CD1c-positive myeloid dendritic cell (primary cell): ENCODE results near the gene GNB1L.
A peak's percentile ranks its signal among the peaks of the same experiment; 100 is the strongest.
"Not testable (repeated sequence)": the region's sequence is repeated elsewhere in the genome, so short reads cannot be mapped to it uniquely, and the experiment has no call there.

Experiments used
- DNase-seq: peaks from one replicate; pipeline ENCODE4 v3.0.0-alpha.2; 2016; ENCODE audit errors: extremely low spot score

Gene GNB1L

GRCh38 chr22:19843857-19844376 lies 10.8 kb downstream of the GNB1L start:
- no peak for DNase-seq

GRCh38 chr22:19843107-19843856 lies 11.4 kb downstream of the GNB1L start:
- no peak for DNase-seq

GRCh38 chr22:19842393-19843106 lies 12.1 kb downstream of the GNB1L start:
- DNase-seq = no peak

DNA sequence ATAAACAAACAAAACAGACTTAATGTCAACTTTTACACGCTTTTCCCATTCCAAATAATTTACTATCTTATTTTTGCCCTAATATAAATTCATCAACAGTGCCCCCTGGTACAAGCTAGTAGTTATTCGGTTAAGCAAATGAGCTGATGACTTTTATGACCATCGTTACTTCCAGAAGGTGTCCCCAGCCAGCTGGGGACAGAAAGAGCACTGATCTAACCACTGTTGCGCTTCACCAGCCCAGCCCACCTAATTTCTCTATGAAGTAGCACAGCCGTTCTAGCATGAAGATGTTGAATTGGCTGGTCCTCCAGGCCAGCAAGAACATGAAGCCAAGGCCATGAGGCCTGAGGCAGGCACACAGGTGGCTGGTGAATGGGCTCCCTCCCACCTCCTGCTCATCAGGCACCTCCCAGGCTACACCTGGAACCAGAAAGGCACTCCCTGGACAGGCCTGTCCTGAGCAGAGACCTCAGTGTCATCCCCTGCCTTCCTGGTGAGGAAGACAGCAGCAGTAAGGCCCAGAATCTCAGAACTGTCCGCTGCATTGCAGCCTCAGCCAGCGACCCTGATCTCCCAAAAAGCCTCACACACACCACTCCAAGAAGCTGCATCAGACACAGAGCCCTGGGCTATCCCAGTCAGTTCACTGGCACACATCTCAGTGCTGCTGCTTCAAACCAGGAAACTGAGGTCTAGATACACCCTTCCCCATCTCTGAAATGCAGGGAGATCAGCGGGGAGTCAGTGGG lies 12.9 kb downstream of the GNB1L start:
- DNase-seq = no peak

GRCh38 chr22:19840955-19841640 lies 13.6 kb downstream of the GNB1L start:
- DNase-seq = no peak

DNA sequence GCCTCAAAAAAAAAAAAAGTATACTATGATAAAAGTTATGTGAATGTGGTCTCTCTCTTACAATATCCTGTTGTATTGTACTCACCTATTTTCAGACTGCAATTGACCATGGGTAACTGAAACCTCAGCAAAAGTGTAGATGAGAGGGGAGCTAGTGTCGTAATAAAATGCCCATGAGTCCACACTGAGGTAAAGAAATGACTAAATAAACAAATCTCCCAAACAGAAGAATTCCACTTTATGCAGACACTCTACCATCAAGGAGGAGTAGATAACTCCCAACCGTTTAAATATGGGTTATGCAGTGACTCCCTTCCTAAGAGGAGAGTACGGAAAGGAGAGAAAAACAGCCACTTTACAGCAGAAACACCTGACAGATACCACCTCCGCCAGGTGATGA lies 14.6 kb downstream of the GNB1L start:
- no peak for DNase-seq

DNA sequence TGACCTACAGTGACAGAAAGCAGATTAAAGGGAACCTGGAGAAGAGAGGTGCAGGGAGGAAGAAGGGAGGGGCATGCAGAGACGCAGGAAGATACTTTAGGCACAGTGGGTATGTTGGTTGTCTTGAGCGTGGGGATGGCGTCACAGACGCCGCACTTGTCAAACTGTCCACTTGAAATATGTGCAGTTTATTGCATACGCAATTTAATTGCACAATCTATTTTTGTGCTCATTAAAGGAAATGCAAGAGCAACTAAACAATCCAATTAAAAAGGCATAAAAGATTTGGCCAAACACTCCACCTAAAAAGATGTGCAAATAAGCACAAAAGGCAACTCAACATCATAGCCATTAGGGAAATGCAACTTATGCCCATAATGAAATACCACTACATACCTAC lies 16.8 kb downstream of the GNB1L start:
- no peak for DNase-seq

GRCh38 chr22:19836512-19836911 lies 18.2 kb downstream of the GNB1L start:
- DNase-seq = no peak

- no peak for DNase-seq
Measured at GRCh38 chr22:19834599-19834998, 20.1 kb downstream of the GNB1L start.

DNA sequence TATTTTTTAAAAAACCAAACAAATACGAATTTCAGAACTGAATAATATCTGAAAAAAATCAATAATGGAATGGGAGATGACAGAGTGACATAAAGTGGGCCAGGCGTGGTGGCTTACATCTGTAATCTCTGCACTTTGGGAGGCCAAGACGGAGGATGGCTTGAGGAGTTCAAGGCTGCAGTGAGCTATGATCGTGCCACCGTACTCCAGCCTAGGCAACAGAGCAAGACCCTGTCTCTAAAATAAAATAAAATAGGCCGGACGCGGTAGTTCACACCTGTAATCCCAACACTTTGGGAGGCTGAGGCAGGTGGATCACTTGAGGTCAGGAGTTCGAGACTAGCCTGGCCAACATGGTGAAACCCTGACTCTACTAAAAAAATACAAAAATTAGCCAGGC lies 21.3 kb downstream of the GNB1L start:
- DNase-seq = not testable (repeated sequence)

- no peak for DNase-seq
Measured at GRCh38 chr22:19832476-19833108, 22.1 kb downstream of the GNB1L start.

DNA sequence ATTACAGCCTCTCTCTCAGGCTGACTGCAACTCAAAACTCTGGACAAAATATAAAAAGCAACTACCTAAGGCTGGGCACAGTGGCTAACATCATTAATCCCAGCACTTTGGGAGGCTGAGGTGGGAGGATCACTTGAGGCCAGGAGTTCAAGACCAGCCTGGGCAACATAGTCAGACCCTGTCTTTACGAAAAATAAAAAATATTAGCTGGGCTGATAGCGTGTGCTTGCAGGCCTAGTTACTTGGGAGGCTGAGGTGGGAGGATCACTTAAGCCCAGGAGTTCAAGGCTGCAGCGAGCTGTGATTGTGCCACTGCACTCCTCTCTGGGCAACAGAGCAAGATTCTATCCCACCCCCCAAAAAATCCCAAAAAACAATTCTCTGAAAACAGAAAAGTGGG lies 22.7 kb downstream of the GNB1L start:
- not testable (repeated sequence) for DNase-seq

DNA sequence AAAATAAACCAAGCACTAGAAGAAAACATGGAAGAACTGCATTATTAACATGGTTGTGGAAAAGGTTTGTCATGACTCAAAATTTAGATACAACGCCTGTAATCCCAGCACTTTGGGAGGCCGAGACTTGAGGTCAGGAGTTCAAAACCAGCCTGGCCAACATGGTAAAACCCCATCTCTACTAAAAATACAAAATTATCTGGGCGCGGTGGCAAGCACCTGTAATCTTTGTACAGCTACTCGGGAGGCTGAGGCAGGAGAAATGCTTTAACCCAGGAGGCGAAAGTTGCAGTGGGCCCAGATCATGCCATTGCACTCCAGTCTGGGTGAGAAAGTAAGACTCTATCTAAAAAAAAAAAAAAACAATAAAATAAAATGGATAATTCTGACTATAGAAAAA lies 23.7 kb downstream of the GNB1L start:
- DNase-seq = no peak

DNA sequence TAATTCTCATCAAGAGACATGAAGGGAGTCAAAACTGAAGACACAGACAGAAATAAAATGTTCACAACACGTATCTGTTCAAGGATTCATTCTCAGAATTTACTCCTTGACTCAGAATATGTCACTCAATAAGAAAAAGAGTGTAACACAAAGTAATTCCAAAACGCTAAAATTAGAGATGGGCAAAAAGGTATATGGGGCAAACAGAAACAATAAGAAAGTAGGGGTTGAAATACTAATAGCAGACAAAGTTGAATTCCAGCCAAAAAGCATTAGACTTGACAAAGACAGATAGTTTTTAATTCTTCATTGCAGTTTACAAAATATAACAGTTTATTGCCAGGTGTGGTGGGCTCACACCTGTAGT lies 26.7 kb downstream of the GNB1L start:
- no peak for DNase-seq

- no peak for DNase-seq
Measured at GRCh38 chr22:19827341-19828034, 27.2 kb downstream of the GNB1L start.

DNA sequence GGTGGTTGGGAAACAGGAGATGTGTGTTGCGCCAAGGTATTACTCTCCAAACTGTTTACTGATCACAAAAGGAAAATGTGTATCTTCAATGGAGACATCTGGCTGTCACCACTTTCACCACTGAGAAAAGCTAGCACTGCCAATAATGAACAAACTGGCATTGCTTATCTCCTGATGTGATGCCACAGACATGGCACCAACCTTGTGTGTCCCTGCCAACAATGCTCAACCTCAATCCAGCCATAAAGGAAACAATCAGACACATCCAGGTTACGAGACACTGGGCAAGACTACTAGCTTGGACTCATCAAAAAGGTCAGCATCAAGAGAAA lies 28.1 kb downstream of the GNB1L start:
- no peak for DNase-seq

DNA sequence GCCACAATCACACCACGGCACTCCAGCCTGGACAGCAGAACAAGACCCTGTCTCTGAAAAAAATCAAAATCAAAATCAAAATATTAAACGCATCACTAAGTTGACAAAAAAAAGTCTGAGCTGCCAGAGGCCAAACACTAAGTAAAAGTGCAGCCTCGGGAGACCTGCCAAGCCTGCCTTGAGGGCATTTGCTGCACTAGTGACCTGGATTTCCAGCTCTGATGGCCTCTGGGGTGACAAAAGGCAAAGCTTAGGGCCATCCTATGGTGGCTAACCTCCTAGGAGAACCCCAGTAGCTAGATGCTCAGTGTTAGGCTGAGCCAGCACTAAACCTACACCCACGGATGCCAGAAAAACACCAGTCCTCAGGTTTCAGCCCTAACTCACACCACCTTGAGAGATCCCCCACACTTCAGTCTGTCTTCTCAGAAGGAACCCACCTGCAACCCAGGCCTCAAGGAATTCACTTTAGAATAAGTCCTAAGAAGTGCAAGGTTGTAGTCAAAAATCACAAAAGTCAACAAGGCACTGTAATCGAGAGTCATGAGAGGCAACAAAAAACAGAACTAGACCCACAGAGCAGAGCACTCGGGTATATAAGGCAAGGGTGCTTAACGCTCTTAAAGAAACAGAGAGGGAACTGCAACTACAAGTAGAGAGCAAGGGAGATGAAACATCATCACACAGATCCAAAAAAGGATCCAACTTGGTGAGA lies 28.6 kb downstream of the GNB1L start:
- peak; percentile 10 for DNase-seq

DNA sequence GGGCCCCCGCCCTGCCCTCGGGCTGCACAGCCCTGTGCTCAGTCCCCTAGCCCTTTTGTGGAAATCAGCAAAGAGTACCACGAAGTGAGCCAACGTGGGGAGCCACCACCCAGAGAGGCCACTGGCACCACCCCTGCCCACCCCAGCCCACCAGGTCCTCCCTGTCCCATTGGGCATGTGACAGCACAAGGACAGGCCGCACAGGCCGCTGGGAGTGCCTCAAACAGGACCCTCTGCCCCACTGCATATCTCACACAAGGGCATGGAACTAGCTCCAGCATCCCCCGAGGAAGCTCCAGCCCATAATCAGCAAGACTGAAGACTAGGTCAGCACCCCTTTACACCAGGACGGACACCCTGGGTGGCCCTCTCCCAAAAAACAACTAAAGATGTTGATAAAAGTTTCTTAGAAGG lies 29.7 kb downstream of the GNB1L start:
- DNase-seq = no peak

DNA sequence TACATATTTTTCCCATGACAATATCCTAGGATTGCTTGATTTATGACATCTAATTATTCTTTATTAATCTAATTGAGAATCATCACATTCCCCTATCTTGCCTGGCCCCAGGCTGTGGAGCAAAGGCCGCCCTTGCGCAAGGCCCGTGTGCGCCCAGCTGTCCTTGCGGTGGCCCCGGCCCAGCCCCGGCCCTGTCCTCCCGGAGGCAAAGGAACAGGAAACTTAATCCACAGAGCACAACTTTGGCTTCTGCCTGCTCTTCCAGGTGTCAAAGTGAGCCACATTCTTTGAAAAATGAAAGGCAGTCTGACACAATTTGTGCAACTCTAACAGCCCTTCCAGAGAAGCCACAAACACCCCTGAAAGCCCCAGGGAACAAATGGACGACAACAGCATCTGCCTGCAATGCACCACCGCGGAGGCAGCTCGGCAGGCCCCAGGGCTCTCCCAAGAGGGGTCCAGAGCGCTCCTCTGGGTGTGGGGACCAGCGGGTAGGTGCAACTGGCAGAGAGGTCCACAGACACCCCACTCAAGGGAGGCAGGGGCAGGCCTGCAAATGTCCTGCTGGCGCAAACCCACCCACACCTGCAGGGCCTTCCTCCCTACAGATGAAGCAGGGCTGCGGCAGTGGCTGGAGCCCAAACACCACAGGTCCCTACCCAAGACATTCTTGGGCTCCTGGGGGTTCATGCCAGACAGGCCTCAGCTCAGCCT lies 30.3 kb downstream of the GNB1L start:
- no peak for DNase-seq

DNA sequence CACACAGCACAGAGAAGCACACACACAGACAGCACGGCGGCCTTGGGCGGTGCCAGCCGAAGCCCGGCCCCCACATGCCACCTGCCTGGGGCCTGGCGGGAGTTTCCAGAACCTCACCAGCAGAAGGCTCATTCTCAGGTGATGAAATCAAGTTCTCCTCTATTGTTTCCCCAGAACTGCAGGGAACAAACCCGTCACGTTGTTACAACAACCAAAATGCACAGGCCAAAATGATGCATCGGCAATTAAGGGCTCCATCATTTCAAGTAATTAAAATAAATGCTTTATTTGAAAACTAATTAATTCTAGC lies 30.8 kb downstream of the GNB1L start:
- no peak for DNase-seq
